ENCODE measurements around the gene PBX2.
"Not testable (repeated sequence)": the region's sequence is repeated elsewhere in the genome, so short reads cannot be mapped to it uniquely, and the experiment has no call there.

Gene PBX2

DNA sequence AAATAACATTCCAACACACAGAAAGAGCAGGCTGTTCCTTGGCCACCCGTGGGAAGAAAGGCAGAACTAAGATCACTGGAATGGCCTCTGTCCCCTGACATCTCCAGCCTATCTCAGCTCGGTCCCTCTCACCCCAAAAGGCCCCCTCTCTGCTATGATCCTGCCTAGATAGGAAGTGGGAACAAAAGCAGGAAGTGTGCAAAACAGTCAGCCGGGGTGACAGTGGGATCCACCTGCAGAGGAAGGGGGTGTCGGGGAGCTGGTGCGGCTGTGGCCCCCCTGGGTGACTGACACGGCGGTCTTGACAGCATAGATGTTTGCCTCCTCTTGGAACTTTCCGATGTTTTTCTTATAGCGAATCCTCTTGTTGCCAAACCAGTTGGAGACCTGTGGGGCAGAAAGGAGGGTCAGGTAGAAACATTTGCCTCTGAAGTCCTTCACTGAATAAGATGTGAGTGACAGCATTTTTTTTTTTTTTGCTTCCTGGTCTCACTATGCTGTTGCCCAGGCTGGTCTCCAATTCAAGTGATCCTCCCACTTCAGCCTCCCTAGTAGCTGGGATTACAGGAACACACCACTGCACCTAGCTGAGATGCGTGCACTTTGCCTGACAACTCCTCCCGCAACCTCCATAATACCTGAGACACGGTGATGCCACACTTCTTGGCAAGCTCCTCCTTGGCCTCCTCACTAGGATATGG lies 2.8 kb downstream of the PBX2 start:
- Histone ChIP-seq H3K27ac (ENCODE audit: insufficient read depth, low read length, poor library complexity, severe bottlenecking) (peak overlapping the region; percentile 68), H3K36me3 (ENCODE audit: control insufficient read depth, insufficient read depth, low read length) (peaks cover 45% of the 10 kb centered on the region), H3K9me3 (ENCODE audit: control insufficient read depth, low read length) (no peaks in the 10 kb centered on the region), H3K27me3 (replicated peaks; ENCODE audit: control insufficient read depth, insufficient read depth, low read length, poor library complexity, severe bottlenecking) (no peaks in the 10 kb centered on the region), H3K4me1 (ENCODE audit: control insufficient read depth, insufficient read depth, low read length, poor library complexity, severe bottlenecking) (peaks cover 35% of the 10 kb centered on the region), H3K4me3 (ENCODE audit: insufficient read depth, low read depth, low read length, poor library complexity, severe bottlenecking) (no peak overlapping the region)
- no peak for DNase-seq

DNA sequence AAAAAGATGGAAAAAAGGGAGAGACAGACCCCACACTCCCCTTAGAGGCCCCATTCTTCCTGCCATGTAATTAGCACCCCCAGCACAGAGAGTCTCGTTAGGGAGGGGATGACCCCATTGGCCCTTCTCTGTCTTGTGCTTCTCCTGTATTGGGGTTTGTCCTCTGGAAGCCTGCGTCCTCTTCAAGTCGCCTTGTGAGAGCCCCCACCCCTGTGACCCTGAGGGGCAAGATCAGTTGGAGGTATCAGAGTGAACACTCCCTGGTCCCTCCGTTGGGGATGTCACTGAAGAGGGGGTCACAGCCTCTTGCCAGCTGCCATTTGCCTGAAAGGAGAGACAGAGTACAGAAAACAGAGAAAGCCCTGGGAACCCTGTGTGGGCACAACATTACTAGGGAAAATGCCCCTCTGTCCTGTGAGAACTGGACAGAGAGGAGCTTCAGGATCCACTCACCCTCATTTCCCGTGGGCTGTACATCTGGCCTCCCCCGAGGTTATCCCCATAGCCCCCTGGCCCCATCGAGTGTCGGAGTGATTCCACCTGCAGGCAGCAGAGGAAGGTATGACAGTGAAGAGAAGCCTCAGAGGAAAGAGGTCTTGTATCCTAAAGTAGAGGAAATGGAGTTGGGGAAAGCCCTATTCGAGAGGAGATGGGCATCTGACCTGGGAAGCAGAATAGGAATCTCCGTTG lies 3.7 kb downstream of the PBX2 start:
- H3K27me3 ChIP-seq (replicated peaks; ENCODE audit: control insufficient read depth, insufficient read depth, low read length, poor library complexity, severe bottlenecking); H3K9me3 ChIP-seq (ENCODE audit: control insufficient read depth, low read length); DNase-seq; H3K4me3 ChIP-seq (ENCODE audit: insufficient read depth, low read depth, low read length, poor library complexity, severe bottlenecking): not testable (repeated sequence)
- Histone ChIP-seq H3K36me3 (ENCODE audit: control insufficient read depth, insufficient read depth, low read length) (peaks cover 51% of the 10 kb centered on the region), H3K4me1 (ENCODE audit: control insufficient read depth, insufficient read depth, low read length, poor library complexity, severe bottlenecking) (peaks cover 35% of the 10 kb centered on the region), H3K27ac (ENCODE audit: insufficient read depth, low read length, poor library complexity, severe bottlenecking) (peak overlapping the region; percentile 68)

DNA sequence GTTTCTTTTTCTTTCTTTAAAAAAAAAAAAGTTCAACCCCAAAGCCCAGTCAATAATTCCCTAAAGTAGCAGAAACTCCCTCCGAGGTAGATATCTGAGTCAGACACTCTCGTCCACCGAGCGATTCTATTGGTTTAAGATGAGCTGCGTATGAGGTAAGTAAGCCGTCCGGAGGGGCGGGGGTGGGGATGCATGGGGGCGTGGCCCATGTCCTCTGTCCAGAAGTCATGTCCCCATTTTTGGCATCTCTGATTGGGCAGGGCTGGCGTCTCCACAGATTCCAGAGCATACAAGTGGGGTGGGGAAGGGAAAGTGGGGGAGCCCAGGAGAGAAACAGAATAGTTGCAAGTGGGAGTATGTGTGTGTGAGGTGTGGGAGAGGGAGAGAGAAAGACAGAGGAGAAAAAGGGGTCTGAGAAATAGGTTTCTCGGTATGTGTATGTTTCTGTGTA lies 4.3 kb downstream of the PBX2 start:
- not testable (repeated sequence) for H3K4me3 ChIP-seq (ENCODE audit: insufficient read depth, low read depth, low read length, poor library complexity, severe bottlenecking); H3K27me3 ChIP-seq (replicated peaks; ENCODE audit: control insufficient read depth, insufficient read depth, low read length, poor library complexity, severe bottlenecking); H3K9me3 ChIP-seq (ENCODE audit: control insufficient read depth, low read length)
- Histone ChIP-seq H3K4me1 (ENCODE audit: control insufficient read depth, insufficient read depth, low read length, poor library complexity, severe bottlenecking) (peaks cover 35% of the 10 kb centered on the region), H3K27ac (ENCODE audit: insufficient read depth, low read length, poor library complexity, severe bottlenecking) (peak overlapping the region; percentile 68), H3K36me3 (ENCODE audit: control insufficient read depth, insufficient read depth, low read length) (peaks cover 57% of the 10 kb centered on the region)
- peak; percentile 52 to 64 (median 56) for DNase-seq

DNA sequence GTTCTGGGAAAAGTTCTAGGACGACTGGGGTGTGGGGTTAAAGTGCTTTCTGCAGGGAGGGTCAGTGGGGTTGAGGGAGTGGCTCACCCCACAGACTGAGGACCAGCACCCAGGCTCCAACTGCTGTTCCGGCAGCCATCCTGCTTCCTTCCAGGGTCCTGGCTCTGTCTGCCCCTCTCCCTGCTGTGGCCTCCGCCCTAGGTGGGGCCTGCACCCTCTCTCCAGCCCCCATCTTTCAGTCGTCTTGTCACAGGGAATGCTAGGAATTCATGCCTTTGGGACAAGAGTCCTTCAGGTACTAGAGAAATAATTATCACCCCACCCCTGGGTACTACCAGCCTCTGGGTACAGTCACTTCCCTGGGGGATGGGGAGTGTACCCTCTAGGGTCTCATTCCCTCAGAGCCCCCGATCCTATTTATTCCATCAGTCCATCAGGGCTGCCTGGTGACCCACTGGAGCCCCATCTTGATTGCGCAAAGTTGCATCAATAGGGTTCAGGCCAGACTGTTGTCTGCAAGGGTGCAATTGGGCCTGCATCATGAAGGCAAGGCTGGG lies 5.8 kb downstream of the PBX2 start, which contains the start of gene AGER:
Gene AGER (minus strand): TSS at position 170 of the 557 bp plus-strand sequence. CDS start 31 bp downstream, at position 139.
- H3K27me3 ChIP-seq (replicated peaks; ENCODE audit: control insufficient read depth, insufficient read depth, low read length, poor library complexity, severe bottlenecking): no peaks in the 10 kb centered on the region
- peak within 1 kb of the TSS; percentile 68 for H3K27ac ChIP-seq (ENCODE audit: insufficient read depth, low read length, poor library complexity, severe bottlenecking)
- DNase-seq: no peak
- H3K9me3 ChIP-seq (ENCODE audit: control insufficient read depth, low read length): no peaks in the 10 kb centered on the region
- H3K36me3 ChIP-seq (ENCODE audit: control insufficient read depth, insufficient read depth, low read length): peaks cover 60% of the 10 kb centered on the region
- peaks cover 34% of the 10 kb centered on the region for H3K4me1 ChIP-seq (ENCODE audit: control insufficient read depth, insufficient read depth, low read length, poor library complexity, severe bottlenecking)
- H3K4me3 ChIP-seq (ENCODE audit: insufficient read depth, low read depth, low read length, poor library complexity, severe bottlenecking): no peak within 1 kb of the TSS

DNA sequence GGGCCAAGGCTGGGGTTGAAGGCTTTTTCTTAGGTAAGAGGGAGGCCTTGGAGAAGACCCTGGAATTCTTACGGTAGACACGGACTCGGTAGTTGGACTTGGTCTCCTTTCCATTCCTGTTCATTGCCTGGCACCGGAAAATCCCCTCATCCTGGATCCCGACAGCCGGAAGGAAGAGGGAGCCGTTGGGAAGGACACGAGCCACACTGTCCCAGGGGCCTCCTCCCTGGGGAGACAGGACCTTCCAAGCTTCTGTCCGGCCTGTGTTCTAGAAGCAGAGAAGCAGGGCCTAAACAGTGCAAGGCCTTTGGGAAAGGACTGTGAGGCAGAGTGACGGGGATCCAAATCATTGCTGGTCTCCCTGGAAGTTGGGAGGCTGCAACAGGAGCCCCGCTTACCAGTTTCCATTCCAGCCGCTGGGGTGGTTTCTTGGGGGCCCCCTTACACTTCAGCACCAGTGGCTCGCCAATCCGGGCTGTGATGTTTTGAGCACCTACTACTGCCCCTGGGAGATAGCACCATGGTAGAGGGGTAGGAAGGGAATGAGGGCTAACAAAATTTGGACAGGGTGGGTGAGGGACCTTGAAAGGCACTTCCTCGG lies 6.4 kb downstream of the PBX2 start:
- peaks cover 59% of the 10 kb centered on the region for H3K36me3 ChIP-seq (ENCODE audit: control insufficient read depth, insufficient read depth, low read length)
- no peaks in the 10 kb centered on the region for H3K9me3 ChIP-seq (ENCODE audit: control insufficient read depth, low read length)
- H3K4me1 ChIP-seq (ENCODE audit: control insufficient read depth, insufficient read depth, low read length, poor library complexity, severe bottlenecking): peaks cover 34% of the 10 kb centered on the region
- no peaks in the 10 kb centered on the region for H3K27me3 ChIP-seq (replicated peaks; ENCODE audit: control insufficient read depth, insufficient read depth, low read length, poor library complexity, severe bottlenecking)
- no peak for DNase-seq
- H3K27ac ChIP-seq (ENCODE audit: insufficient read depth, low read length, poor library complexity, severe bottlenecking): peak overlapping the region; percentile 2
- no peak overlapping the region for H3K4me3 ChIP-seq (ENCODE audit: insufficient read depth, low read depth, low read length, poor library complexity, severe bottlenecking)

DNA sequence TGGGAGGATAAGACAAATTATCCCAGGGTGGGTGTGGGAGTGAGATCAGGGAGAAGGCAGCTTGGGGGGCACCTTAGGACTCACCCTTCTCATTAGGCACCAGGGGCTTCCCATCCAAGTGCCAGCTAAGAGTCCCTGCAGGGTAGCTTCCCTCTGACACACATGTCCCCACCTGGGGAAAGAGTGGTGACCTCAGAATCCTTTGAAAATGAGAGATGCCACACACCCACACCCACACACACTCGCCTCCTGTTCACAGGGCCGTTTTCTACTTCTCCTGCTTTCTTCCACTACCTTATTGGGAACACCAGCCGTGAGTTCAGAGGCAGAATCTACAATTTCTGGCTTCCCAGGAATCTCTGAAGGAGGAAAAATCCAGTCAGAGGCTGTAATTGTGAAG lies 7.0 kb downstream of the PBX2 start:
- H3K9me3 ChIP-seq (ENCODE audit: control insufficient read depth, low read length): no peaks in the 10 kb centered on the region
- H3K4me1 ChIP-seq (ENCODE audit: control insufficient read depth, insufficient read depth, low read length, poor library complexity, severe bottlenecking): peaks cover 29% of the 10 kb centered on the region
- no peaks in the 10 kb centered on the region for H3K27me3 ChIP-seq (replicated peaks; ENCODE audit: control insufficient read depth, insufficient read depth, low read length, poor library complexity, severe bottlenecking)
- H3K4me3 ChIP-seq (ENCODE audit: insufficient read depth, low read depth, low read length, poor library complexity, severe bottlenecking): no peak overlapping the region
- H3K36me3 ChIP-seq (ENCODE audit: control insufficient read depth, insufficient read depth, low read length): peaks cover 56% of the 10 kb centered on the region
- DNase-seq: no peak
- no peak overlapping the region for H3K27ac ChIP-seq (ENCODE audit: insufficient read depth, low read length, poor library complexity, severe bottlenecking)

DNA sequence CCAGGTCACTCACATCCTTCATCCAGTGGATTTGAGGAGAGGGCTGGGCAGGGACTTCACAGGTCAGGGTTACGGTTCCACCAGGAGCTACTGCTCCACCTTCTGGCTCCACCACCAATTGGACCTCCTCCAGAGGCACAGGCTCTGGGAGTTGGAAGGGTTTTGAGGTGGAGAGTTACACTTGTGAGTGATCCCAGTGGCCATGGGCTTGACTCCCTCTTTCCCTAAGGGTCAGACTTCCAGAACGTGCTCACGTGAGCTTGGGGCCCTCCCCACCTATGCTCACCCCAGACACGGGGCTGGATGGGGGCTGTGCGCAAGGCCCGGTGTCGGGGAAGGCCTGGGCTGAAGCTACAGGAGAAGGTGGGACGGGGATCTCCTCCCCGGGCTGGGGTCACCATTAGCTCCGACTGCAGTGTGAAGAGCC lies 7.4 kb downstream of the PBX2 start:
- peaks cover 54% of the 10 kb centered on the region for H3K36me3 ChIP-seq (ENCODE audit: control insufficient read depth, insufficient read depth, low read length)
- no peak overlapping the region for H3K4me3 ChIP-seq (ENCODE audit: insufficient read depth, low read depth, low read length, poor library complexity, severe bottlenecking)
- H3K9me3 ChIP-seq (ENCODE audit: control insufficient read depth, low read length): no peaks in the 10 kb centered on the region
- peaks cover 27% of the 10 kb centered on the region for H3K4me1 ChIP-seq (ENCODE audit: control insufficient read depth, insufficient read depth, low read length, poor library complexity, severe bottlenecking)
- no peak for DNase-seq
- no peaks in the 10 kb centered on the region for H3K27me3 ChIP-seq (replicated peaks; ENCODE audit: control insufficient read depth, insufficient read depth, low read length, poor library complexity, severe bottlenecking)
- peak overlapping the region; percentile 8 for H3K27ac ChIP-seq (ENCODE audit: insufficient read depth, low read length, poor library complexity, severe bottlenecking)

DNA sequence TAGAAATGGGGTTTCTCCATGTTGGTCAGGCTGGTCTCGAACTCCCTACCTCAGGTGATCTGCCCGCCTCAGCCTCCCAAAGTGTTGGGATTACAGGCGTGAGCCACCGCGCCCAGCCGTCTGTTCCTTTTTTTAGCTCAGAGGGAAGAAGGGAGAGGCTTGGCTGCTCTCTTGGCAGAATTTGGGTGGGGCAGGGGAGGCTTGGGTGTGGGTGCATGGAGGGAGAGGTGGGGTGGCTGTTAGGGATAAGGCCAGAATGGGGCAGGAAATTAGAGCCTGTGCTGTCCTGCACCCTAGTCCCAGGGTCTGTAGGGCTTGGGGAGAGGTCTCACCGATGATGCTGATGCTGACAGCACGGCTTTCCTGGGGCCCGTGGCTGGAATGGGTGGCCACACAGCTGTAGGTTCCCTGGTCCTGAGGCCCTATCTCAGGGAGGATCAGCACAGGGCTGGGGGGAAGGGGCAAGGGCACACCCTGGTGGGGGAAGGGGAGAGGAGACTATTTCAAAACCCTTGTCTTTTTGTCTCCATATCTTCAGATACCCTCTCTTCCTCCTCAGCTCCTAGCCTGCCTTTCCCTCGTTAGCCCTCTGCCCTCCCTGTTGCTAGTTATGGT lies 8.0 kb downstream of the PBX2 start:
- Histone ChIP-seq H3K36me3 (ENCODE audit: control insufficient read depth, insufficient read depth, low read length) (peaks cover 49% of the 10 kb centered on the region), H3K4me3 (ENCODE audit: insufficient read depth, low read depth, low read length, poor library complexity, severe bottlenecking) (no peak overlapping the region), H3K27me3 (replicated peaks; ENCODE audit: control insufficient read depth, insufficient read depth, low read length, poor library complexity, severe bottlenecking) (no peaks in the 10 kb centered on the region), H3K4me1 (ENCODE audit: control insufficient read depth, insufficient read depth, low read length, poor library complexity, severe bottlenecking) (peaks cover 27% of the 10 kb centered on the region), H3K27ac (ENCODE audit: insufficient read depth, low read length, poor library complexity, severe bottlenecking) (peak overlapping the region; percentile 8), H3K9me3 (ENCODE audit: control insufficient read depth, low read length) (no peaks in the 10 kb centered on the region)
- DNase-seq: no peak

DNA sequence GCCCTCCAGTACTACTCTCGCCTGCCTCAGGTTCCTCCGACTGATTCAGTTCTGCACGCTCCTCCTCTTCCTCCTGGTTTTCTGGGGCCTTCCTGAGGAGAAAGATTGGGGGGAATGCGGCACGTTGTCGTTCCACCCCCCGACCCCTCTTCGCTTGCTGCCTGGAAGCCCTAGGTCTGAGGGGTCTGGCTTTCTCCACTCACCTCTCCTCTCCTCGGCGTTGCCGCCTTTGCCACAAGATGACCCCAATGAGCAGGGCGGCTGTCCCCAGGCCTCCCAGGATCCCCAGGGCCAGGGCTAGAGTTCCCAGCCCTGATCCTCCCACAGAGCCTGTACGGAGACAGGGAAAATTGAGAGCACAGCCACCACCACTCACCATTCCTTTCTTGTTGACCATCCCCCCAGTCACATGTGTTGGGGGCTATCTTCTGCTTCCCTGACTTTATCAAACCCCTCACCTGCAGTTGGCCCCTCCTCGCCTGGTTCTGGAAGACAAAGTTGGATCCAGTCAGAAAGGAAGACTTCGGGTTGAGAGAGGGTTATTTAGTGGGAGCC lies 8.8 kb downstream of the PBX2 start:
- no peak overlapping the region for H3K27ac ChIP-seq (ENCODE audit: insufficient read depth, low read length, poor library complexity, severe bottlenecking)
- H3K4me1 ChIP-seq (ENCODE audit: control insufficient read depth, insufficient read depth, low read length, poor library complexity, severe bottlenecking): peaks cover 27% of the 10 kb centered on the region
- no peak for DNase-seq
- no peak overlapping the region for H3K4me3 ChIP-seq (ENCODE audit: insufficient read depth, low read depth, low read length, poor library complexity, severe bottlenecking)
- no peaks in the 10 kb centered on the region for H3K27me3 ChIP-seq (replicated peaks; ENCODE audit: control insufficient read depth, insufficient read depth, low read length, poor library complexity, severe bottlenecking)
- no peaks in the 10 kb centered on the region for H3K9me3 ChIP-seq (ENCODE audit: control insufficient read depth, low read length)
- H3K36me3 ChIP-seq (ENCODE audit: control insufficient read depth, insufficient read depth, low read length): peaks cover 41% of the 10 kb centered on the region

Measured in effector memory CD4-positive, alpha-beta T cell (primary cell).